CD14-positive monocyte (primary cell): ENCODE measurements around the gene HECW1. TPM values are rescaled to one million over a fixed set of nuclear protein-coding genes. Genes with fewer than 3 reads are reported as not detected.
"Not testable (repeated sequence)": the region's sequence is repeated elsewhere in the genome, so short reads cannot be mapped to it uniquely, and the experiment has no call there.

Experiments used
- DNase-seq, 3 donors: peaks; one replicate each; pipeline ENCODE4 v3.0.0-alpha.2; 2011 to 2022
- H2AFZ ChIP-seq: 2 replicates; pipeline ENCODE4 v1.6.0; 2012; ENCODE audit warnings: mild to moderate bottlenecking, low read depth, low read length, inconsistent platforms; ENCODE audit not compliant: insufficient read depth, poor library complexity, severe bottlenecking
- H3K27ac ChIP-seq, 2 donors: 1 replicate in 1 of 2; 2 replicates in 1 of 2; pipeline ENCODE4 v1.5.1; 2012 to 2013; ENCODE audit warnings: low read length in 2 of 2, control low read depth in 1 of 2, inconsistent platforms in 1 of 2, low read depth in 1 of 2, mild to moderate bottlenecking in 1 of 2
- H3K27me3 ChIP-seq, 2 donors: one replicate each; pipeline versions ENCODE4 v1.6.0 to v1.6.1; 2011 to 2013; ENCODE audit warnings: low read length in 2 of 2; ENCODE audit not compliant: control insufficient read depth in 2 of 2, insufficient read depth in 2 of 2
- H3K36me3 ChIP-seq, 2 donors: replicated peaks in 1 of 2; 1 replicate in 1 of 2; 2 replicates in 1 of 2; pipeline versions ENCODE4 v1.5.1 to v1.6.1; 2012 to 2013; ENCODE audit warnings: low read length in 2 of 2, control low read depth in 1 of 2, inconsistent platforms in 1 of 2, mild to moderate bottlenecking in 1 of 2; ENCODE audit not compliant: insufficient read depth in 2 of 2, control insufficient read depth in 1 of 2
- H3K4me1 ChIP-seq, 2 donors: 1 replicate in 1 of 2; 2 replicates in 1 of 2; pipeline versions ENCODE4 v1.5.1 to v1.6.1; 2012 to 2013; ENCODE audit warnings: low read length in 2 of 2, control low read depth in 1 of 2, inconsistent platforms in 1 of 2, mild to moderate bottlenecking in 1 of 2, moderate library complexity in 1 of 2; ENCODE audit not compliant: insufficient read depth in 2 of 2, control insufficient read depth in 1 of 2
- H3K4me2 ChIP-seq: replicated peaks from 2 replicates; pipeline ENCODE3; 2012; ENCODE audit warnings: low read length, moderate library complexity, mild to moderate bottlenecking; ENCODE audit not compliant: poor library complexity, severe bottlenecking; ENCODE audit errors: extremely low read depth
- H3K4me3 ChIP-seq, 3 experiments: fragments of 200-600 bp in 1 of 3; sonication (generic) in 1 of 3; replicated peaks in 1 of 3; 1 replicate in 2 of 3; 2 replicates in 1 of 3; pipeline ENCODE4 v1.5.1; 2011 to 2013; ENCODE audit warnings: low read length in 3 of 3, mild to moderate bottlenecking in 3 of 3, control low read depth in 2 of 3, low read depth in 2 of 3, inconsistent platforms in 1 of 3, moderate library complexity in 1 of 3
- H3K79me2 ChIP-seq: 2 replicates; pipeline ENCODE4 v1.6.0; 2012; ENCODE audit warnings: mild to moderate bottlenecking, control low read depth, inconsistent platforms, low read length, moderate library complexity; ENCODE audit not compliant: insufficient read depth
- H3K9ac ChIP-seq: 2 replicates; pipeline ENCODE4 v1.6.0; 2017; ENCODE audit warnings: low read length, mild to moderate bottlenecking; ENCODE audit not compliant: insufficient read depth, poor library complexity, severe bottlenecking
- H3K9me3 ChIP-seq, 2 donors: replicated peaks in 1 of 2; 1 replicate in 1 of 2; 2 replicates in 1 of 2; pipeline versions ENCODE4 v1.5.1 to v1.6.1; 2012 to 2013; ENCODE audit warnings: low read length in 2 of 2, control low read depth in 1 of 2; ENCODE audit not compliant: control insufficient read depth in 1 of 2, insufficient read depth in 1 of 2
- H4K20me1 ChIP-seq: 2 replicates; pipeline ENCODE4 v1.6.0; 2012; ENCODE audit warnings: mild to moderate bottlenecking, low read length, control low read depth, moderate library complexity; ENCODE audit not compliant: insufficient read depth
- H3K27ac Mint-ChIP-seq, 7 donors: one replicate each; pipeline ENCODE4 v1.8.0; 2020; ENCODE audit warnings: mild to moderate bottlenecking in 7 of 7, mixed read lengths in 7 of 7, moderate library complexity in 6 of 7, inconsistent platforms in 2 of 7
- H3K27me3 Mint-ChIP-seq, 3 donors: one replicate each; pipeline ENCODE4 v1.8.0; 2021 to 2022; ENCODE audit warnings: low read depth in 3 of 3, mild to moderate bottlenecking in 3 of 3, mixed read lengths in 3 of 3, moderate library complexity in 3 of 3, inconsistent platforms in 1 of 3
- H3K36me3 Mint-ChIP-seq, 2 donors: one replicate each; pipeline ENCODE4 v1.8.0; 2020; ENCODE audit warnings: mixed read lengths in 2 of 2, inconsistent platforms in 1 of 2, mild to moderate bottlenecking in 1 of 2
- H3K4me1 Mint-ChIP-seq: one replicate; pipeline ENCODE4 v1.8.0; 2020; ENCODE audit warnings: mild to moderate bottlenecking, mixed read lengths
- H3K4me3 Mint-ChIP-seq, 2 donors: one replicate each; pipeline ENCODE4 v1.8.0; 2020; ENCODE audit warnings: mild to moderate bottlenecking in 2 of 2, mixed read lengths in 2 of 2, moderate library complexity in 1 of 2
- H3K9me3 Mint-ChIP-seq, 7 donors: one replicate each; pipeline ENCODE4 v1.8.0; 2020 to 2022; ENCODE audit warnings: mixed read lengths in 7 of 7, mild to moderate bottlenecking in 6 of 7, moderate library complexity in 6 of 7, inconsistent platforms in 2 of 7
- CTCF ChIP-seq: fragments of 200-600 bp; IDR thresholded peaks from one replicate; pipeline ENCODE4 v1.8.0; 2022; ENCODE audit warnings: antibody characterized with exemption, mild to moderate bottlenecking
- WGBS: methylation state at CpG from one replicate; pipeline ENCODE4 v1.1.5; 2013; ENCODE audit warnings: missing lambda C conversion rate; ENCODE audit not compliant: insufficient coverage; 5-methylcytosine and 5-hydroxymethylcytosine counted together
- intact Hi-C, 2 donors: fragments of 100-400 bp; cut with micrococcal nuclease; formaldehyde crosslinking; loops; one replicate each; pipeline versions ENCODE4 v1.15.0 to v1.15.1; 2023
- polyA plus RNA-seq, 3 donors: library from polyadenylated mRNA; depleted of rRNA in 1 of 3; unstranded in 2 of 3; stranded (reverse) in 1 of 3; fragments of 300-500 nt in 2 of 3; fragments of >200 nt in 1 of 3; fragmentation: Illumina TruSeq in 2 of 3; gene quantifications; 1 replicate in 2 of 3; 2 replicates in 1 of 3; pipeline ENCODE4 v1.2.3, GENCODE V29; 2012 to 2021

Gene HECW1
- polyA plus RNA-seq, 3 donors: not detected

DNA sequence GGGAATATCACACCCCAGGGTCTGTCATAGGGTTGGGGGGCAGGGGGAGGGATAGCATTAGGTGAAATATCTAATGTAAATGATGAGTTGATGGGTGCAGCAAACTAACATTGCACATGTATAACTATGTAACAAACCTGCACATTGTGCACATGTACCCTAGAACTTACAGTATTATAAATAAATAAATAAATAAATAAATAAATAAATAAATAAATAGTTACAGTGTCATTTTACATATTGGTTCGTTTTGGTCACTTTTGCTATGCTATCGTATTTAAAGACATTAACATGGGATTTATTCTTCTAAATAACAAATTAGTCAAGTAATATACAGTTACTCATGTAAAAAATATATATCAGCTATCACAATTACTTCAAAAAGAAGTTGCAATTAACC is 228.7 kb downstream of the HECW1 start:
- no CpG with 5 or more reads among the region's 2 CpGs for WGBS

GRCh38 chr7:43343417-43343816 is 231.0 kb downstream of the HECW1 start:
- H3K4me2 ChIP-seq, H3K27me3 ChIP-seq, H3K79me2 ChIP-seq, DNase-seq, intact Hi-C loops, H4K20me1 ChIP-seq, H3K4me1 Mint-ChIP-seq, H3K27me3 Mint-ChIP-seq, H3K27ac ChIP-seq, H3K36me3 Mint-ChIP-seq, H3K4me3 ChIP-seq, H3K9ac ChIP-seq, H3K4me3 Mint-ChIP-seq, H3K27ac Mint-ChIP-seq, H2AFZ ChIP-seq, H3K9me3 Mint-ChIP-seq, H3K36me3 ChIP-seq, H3K4me1 ChIP-seq, H3K9me3 ChIP-seq: not testable (repeated sequence)
- no CpG with 5 or more reads among the region's 4 CpGs for WGBS

More for the DNA sequence above, 228.7 kb downstream of the HECW1 start:
- H3K9me3 ChIP-seq: no peaks in the 10 kb centered on the region
- H3K9me3 Mint-ChIP-seq: peaks cover 0 to 4% (median 0%) of the 10 kb centered on the region in 7 donors
- H3K79me2 ChIP-seq: no peaks in the 10 kb centered on the region
- H3K4me1 ChIP-seq: no peaks in the 10 kb centered on the region
- H3K9ac ChIP-seq: no peak overlapping the region
- H3K27me3 ChIP-seq: no peaks in the 10 kb centered on the region
- no peak for DNase-seq
- H3K4me2 ChIP-seq: no peak overlapping the region
- no peaks in the 10 kb centered on the region for H3K36me3 ChIP-seq
- no peak overlapping the region for H3K4me3 Mint-ChIP-seq
- peaks cover 3 to 5% (median 3%) of the 10 kb centered on the region in 3 donors for H3K27me3 Mint-ChIP-seq
- no peak overlapping the region for H2AFZ ChIP-seq
- no peaks in the 10 kb centered on the region for H4K20me1 ChIP-seq
- H3K36me3 Mint-ChIP-seq: no peaks in the 10 kb centered on the region
- no peak overlapping the region for H3K27ac Mint-ChIP-seq
- no peak for TF ChIP-seq CTCF
- H3K4me1 Mint-ChIP-seq: no peaks in the 10 kb centered on the region
- H3K27ac ChIP-seq: no peak overlapping the region
- H3K4me3 ChIP-seq: no peak overlapping the region
- intact Hi-C loops: no loop called here

- DNase-seq, H3K9me3 ChIP-seq, H3K27ac ChIP-seq, intact Hi-C loops, H3K27me3 Mint-ChIP-seq, H3K9ac ChIP-seq, H3K79me2 ChIP-seq, H3K4me1 ChIP-seq, H3K4me3 Mint-ChIP-seq, H3K4me2 ChIP-seq, H3K27me3 ChIP-seq, H3K4me3 ChIP-seq, H4K20me1 ChIP-seq, H3K27ac Mint-ChIP-seq, H3K36me3 ChIP-seq, H2AFZ ChIP-seq, H3K36me3 Mint-ChIP-seq, H3K4me1 Mint-ChIP-seq: not testable (repeated sequence)
- no CpG with 5 or more reads among the region's 1 CpG for WGBS
- H3K9me3 Mint-ChIP-seq: peaks cover 0 to 10% (median 7%) of the 10 kb centered on the region in 7 donors
Measured at GRCh38 chr7:43345696-43346095, 233.2 kb downstream of the HECW1 start.
